Embryonic facial prominence (tissue), 1 donor: Measurements from ENCODE around the gene GPI.
"Not testable (repeated sequence)": the region's sequence is repeated elsewhere in the genome, so short reads cannot be mapped to it uniquely, and the experiment has no call there.

ENCODE experiments used
- DNase-seq: peaks from one replicate; pipeline ENCODE4 v3.0.0-alpha.2; 2016; ENCODE audit errors: extremely low spot score

The GPI gene

DNA sequence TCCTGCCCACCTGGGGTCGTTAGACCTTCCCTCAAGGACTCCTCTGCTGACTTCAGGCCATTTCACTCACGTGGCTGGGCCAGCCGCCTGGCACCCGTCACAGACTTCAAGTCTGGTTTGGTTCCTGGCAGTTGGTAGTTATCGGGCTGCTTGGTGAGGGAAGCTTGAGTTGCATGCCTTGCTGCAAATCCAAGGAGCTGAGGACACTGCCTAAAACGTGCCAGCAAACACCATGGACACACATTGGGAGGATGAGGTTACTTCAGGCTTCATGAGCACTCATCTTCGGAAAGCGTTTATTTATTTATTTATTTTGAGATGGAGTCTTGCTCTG, 2.6 kb downstream of the GPI start:
- DNase-seq = no peak

DNA sequence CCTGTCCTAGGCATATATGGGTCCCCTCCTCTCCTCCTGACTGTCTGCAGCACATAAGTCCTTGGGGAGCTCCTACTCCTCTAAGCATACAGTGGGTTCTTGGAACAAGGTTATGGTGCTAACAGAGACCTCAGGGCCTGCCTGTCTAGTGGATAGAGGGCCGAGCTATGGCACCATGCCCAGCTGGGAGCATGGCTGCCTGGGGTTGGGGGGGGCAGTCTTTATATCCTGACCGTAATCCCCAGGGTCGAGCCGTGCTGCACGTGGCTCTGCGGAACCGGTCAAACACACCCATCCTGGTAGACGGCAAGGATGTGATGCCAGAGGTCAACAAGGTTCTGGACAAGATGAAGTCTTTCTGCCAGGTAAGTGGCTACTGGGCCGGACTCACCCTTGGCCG, 3.3 kb downstream of the GPI start:
- DNase-seq = no peak

DNA sequence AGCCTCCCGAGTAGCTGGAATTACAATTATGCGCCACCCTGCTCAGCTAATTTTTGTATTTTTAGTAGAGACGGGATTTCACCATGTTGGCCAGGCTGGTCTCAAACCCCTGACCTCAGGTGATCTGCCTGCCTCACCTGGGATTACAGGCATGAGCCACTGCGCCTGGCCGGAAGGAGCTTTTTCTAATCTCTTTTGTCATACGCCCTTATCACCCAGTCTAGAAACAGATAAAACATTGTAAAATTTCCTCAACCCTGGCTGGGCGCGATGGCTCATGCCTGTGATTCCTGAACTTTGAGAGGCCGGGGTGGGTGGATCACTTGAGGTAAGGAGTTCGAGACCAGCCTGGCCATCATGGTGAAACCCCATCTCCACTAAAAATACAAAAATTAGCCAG, 4.2 kb downstream of the GPI start:
- DNase-seq = not testable (repeated sequence)

DNA sequence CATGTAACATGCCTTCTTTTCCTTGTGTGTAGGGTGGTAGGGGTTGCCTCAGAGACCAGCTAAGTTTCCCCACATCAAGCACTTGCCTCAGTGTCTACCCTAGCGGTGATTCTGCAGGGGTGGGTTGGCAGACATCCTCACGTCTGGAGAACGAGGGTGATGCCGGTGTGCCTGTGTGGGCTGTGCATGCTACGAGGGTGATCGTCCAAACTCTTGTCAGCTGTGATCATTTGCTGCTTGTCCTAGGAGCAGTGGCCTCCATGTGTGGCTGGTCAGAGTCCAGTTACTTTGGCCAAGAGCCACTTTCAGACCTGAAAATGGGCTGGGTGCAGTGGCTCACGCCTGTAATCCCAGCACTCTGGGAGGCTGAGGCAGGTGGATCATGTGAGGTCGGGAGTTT, 5.1 kb downstream of the GPI start:
- no peak for DNase-seq

DNA sequence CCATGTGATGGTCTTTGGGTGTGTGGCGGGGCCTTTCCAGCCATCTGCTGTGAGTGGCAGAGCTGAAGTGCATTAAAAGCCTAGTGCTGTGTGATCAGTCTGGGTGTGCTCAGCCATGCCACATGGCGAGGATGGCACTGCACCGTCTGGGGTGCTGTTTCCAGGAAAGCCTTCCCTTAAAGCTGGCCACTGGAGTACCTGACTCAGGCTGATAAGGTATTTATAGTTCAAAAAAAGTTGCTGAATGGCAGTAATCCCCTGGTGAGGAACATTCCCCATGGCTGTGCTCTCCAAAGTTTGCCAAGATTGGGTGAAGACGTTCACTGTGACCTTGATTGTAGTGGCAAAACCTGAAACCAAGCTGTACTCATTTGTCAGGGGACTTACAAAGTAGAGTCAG, 6.0 kb downstream of the GPI start:
- DNase-seq = no peak

DNA sequence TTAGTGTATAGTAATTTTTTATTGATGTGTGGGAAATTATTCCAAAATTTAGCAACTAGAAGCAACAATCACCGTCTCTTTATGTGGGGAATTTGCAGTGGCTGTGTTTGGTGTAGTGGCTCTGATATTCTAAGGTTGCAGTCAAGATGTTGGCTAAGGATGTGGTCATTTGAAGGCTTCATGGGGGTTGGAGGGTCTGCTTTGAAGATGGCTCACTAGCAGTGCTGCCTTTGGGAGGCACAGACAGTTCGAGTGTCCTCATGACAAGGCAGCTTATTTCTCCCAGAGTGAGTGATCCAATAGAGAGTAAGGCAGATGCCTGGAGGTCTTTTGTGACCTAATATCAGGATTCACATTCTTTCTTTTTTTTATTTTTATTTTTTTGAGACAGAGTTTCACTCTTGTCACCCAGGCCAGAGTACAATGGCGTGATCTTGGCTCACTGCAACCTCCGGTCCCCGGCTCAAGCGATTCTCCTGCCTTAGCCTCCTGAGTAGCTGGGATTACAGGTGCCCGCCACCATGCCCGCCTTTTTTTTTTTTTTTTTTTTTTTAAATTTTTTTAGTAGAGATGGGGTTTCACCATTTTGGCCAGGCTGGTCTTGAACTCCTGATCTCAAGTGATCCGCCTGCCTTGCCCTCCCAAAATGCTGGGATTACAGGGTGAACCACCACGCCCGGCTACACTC, 8.7 kb downstream of the GPI start:
- no peak for DNase-seq

DNA sequence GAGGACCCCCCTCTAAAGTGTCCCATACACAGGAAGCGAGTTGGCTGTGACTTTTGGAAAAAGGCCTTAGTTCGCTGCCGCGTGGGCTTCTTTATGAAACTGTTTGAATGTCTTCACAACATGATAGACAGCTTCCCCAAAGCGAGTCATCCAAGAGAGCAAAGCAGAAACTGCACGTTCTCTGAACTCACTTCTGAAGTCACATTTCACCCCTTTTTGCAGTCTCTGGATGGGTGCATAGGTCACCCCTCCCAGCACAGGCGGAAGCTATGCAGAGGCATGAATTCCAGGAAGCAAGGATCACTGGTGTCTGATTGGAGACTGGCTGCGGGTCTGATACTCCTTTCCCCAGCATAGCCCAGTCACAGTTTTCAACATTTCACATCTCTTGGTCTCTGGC, 10.6 kb downstream of the GPI start:
- no peak for DNase-seq

DNA sequence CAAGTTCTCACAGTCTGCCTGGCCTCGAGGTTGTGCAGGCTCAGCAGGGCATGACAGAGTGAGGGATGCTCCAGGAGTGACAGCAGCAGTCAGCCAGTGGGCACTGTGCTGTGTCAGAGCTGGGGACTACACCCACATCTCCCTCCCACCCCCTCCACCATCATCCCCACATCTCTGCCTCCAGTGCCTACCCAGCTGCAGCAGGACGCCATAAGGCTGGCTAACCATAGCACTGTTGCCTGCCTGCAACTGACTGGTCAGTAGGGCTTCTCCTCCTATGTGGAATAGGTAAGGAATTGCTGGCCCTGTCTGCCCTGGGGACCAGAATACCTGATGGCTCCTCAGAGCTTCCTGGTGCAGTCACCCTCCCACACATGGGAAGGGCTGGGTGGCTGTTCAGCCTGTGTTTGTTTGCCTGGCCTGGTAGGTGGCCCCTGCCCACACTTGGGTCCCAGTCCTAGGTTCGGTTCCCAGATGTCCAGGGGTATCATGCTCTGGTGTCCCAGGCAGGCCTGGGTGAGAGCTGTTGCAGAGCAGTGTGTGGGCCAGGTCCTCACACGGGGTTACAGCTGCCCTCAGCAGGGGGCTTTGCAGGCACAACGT, 15.7 kb downstream of the GPI start:
- no peak for DNase-seq

DNA sequence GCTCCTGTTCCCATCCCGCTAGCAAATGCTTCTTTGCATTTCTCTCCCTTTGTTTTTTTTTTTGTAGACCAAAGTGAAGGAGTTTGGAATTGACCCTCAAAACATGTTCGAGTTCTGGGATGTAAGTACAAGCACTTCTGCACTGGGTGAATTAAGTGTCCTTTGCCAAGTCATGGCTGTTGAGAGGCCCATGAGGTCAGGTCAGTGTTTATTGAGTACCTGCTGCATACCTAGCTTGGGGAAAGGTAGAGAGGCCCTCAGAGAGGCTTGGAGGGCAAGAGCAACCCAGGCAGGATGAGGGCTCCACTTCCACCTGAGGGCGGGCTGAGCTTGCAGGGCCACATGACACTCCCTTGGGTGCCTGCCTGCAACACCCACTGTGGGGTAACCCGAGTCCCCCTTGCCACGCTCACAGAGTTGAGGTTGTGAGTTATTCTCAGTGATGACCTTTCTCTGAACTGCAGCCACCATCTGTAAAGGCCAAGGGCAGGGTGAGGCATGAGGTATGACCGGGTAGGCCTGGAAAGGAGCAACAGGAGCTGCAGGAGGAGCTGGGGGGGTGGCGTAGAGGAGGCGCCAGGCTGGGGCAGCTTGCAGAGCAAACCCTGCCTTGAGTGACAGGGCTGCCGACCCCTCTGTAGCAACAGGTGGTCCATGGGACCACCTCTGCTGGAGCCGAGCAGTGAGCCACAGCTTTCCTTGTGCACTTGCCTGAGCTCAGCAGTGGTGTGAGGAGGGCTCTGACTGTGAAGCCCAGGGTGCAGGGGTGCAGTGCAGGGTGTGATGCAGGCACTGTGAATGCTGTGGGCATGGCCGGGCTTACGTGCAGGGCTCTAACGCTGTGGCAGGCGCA, 16.6 kb downstream of the GPI start:
- no peak for DNase-seq

DNA sequence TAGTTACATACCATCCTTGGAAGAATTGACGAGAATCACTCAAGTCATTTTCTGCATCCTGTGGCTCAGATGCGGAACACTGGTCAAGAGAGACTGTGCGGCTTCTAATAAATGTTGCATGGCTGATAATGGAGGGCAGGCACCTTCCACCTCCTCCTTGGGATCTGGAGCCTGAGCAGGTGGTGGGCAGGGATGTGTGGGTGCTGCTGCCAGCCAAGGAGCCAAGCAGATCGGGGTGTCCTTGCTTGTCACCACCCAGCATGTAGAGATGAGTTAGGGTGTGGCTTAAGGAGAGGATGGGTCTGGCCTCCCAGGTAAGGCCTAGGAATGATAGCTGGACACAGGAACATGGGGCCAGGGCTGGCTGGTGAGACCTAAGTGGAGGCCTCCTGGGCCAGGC, 17.5 kb downstream of the GPI start:
- DNase-seq = no peak

DNA sequence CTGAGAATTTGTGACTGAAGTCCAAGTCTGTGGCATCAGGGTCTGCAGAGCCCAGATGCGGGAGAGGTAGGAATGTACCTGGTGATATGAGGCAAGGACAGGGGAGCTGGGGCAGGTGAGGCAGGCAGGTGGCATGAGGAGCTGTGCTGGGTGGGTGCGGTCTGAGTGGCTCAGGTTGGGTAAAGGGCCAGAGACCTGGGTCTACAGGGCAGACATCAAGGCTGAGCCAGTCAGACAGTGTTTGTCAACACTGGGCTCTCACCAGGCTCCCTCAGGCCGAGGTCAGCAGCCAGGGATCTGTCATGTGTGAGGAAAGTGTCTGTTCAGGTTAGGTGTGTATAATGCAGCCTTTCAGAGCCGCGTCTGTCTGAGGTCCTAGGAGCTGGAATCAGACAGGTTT, 18.6 kb downstream of the GPI start:
- DNase-seq = no peak

DNA sequence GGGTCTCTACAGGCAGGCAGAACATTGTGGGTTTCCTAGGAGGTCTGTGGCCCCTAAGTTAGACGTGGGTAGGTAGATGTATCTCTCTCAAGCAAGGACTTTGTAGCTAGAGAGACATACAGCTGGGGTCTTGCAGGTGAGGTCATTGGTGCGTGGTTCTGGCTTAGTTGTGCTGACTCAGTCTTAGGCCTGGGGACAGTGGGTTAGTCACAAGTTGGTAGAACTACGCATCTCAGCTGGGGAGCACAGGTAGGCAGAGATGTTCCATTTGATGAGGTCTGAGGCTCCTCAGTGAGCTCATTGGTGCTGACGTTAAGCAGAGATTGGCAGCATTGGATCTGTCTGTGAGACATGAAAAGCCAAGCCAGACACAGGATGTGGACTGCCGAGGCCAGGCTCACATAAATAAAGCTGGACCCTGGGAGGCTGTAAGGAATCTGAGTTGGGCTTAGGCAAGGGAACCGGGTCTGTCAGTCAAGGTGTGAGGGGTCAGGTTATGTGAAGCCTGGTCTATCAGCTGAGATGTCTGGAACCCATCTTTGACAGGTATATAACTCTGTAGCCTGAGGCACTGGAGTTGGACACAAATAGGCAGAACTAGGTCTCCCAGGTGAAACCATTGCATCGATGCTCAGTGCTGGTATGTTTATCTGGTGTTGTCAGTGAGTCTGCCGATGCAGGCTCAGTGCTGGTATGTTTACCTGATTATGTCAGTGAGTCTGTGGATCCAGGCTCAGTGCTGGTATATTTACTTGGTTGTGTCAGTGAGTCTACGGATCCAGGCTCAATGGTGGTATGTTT, 21.8 kb downstream of the GPI start:
- no peak for DNase-seq

DNA sequence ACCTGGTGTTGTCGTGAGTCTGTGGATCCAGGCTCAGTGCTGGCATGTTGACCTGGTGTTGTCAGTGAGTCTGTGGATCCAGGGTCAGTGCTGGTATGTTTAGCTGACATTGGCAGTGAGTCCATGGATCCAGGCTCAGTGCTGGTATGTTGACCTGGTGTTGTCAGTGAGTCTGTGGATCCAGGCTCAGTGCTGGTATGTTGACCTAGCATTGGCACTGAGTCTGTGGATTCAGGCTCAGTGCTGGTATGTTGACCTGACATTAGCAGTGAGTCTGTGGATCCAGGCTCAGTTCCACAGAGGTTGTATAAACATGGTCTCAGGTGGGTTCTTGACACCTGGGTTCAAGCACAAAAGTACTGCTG, 22.4 kb downstream of the GPI start:
- no peak for DNase-seq

DNA sequence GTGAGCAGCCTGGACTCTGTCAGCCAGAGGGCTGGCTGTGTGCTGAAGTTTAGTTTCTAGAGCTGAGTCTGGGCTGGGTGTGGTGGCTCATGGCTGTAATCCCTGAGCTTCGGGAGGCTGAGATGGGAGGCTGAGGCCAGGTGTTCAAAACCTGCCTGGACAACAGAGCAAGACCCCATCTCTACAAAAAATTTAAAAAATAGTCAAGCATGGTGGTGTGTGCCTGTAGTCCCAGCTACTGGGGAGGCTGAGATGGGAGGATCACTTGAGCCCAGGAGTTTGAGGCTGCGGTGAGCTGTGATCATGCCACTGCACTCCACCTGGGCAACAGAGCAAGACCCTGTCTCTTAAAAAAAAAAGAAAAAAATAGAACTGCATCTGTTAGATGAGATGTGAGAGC, 23.7 kb downstream of the GPI start:
- DNase-seq = not testable (repeated sequence)

DNA sequence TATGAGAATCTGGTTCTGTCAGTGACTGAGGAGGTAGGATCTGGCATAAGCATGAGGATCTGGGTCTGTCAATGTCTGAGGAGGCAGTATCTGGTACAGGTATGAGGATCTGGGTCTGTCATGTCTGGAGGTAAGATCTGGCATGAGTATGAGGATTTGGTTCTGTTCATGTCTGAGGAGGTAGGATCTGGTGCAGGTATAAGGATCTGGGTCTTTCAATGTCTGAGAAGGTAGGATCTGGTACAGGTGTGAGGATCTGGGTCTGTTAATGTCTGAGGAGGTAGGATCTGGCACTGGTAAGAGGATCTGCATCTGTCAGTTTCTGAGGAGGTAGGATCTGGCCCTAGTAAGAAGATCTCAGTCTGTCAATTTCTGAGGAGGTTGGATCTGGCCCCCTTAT, 26.8 kb downstream of the GPI start:
- no peak for DNase-seq

DNA sequence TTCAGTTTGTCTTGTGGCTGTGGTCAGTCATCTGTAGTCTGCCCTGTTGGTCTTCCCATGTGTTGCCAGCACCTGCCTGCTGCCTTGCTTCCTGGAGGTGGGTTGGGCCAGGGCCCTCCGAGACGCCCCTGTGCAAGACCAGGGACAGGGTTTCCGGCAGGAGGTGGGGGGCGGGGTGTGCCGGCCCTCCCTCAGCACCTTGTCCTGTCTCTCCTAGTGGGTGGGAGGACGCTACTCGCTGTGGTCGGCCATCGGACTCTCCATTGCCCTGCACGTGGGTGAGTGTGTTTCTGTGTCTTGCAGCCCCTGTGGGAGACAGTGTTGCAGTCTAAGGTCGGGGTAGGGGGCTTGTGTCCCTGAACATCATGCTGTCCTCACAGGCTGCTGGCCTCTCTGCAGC, 28.0 kb downstream of the GPI start:
- DNase-seq = no peak

DNA sequence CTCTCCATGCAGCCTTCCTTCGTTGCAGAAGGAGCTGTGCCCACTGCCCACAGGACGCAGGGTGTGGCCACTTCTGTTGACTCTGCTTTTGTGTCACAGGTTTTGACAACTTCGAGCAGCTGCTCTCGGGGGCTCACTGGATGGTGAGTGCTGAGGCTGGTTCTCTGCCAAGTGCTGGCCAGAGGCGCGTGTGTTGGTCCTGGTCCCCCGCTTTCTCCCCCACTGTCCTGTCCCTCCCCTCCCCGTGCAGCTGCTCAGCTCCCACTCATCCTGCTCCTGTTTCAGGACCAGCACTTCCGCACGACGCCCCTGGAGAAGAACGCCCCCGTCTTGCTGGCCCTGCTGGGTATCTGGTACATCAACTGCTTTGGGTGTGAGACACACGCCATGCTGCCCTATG, 28.6 kb downstream of the GPI start:
- no peak for DNase-seq

DNA sequence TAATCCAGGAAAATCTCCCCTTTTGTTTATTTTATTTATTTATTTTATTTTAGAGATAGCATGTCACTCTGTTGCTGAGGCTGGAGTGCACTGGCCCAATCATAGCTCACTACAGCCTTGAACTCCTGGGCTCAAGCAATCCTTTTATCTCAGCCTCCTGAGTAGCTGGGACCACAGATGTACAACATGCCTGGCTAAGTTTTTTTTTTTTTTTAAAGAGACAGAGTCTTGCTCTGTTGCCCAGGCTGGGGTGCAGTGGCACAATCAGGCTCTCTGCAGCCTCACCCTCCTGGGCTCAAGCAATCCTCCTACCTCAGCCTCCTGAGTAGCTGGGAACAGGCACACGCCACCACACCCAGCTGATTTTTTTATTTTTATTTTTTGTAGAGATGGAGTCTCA, 32.9 kb downstream of the GPI start:
- DNase-seq = no peak

DNA sequence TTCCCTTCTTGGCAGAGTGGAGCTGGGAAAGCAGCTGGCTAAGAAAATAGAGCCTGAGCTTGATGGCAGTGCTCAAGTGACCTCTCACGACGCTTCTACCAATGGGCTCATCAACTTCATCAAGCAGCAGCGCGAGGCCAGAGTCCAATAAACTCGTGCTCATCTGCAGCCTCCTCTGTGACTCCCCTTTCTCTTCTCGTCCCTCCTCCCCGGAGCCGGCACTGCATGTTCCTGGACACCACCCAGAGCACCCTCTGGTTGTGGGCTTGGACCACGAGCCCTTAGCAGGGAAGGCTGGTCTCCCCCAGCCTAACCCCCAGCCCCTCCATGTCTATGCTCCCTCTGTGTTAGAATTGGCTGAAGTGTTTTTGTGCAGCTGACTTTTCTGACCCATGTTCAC, 34.9 kb downstream of the GPI start:
- DNase-seq = no peak

DNA sequence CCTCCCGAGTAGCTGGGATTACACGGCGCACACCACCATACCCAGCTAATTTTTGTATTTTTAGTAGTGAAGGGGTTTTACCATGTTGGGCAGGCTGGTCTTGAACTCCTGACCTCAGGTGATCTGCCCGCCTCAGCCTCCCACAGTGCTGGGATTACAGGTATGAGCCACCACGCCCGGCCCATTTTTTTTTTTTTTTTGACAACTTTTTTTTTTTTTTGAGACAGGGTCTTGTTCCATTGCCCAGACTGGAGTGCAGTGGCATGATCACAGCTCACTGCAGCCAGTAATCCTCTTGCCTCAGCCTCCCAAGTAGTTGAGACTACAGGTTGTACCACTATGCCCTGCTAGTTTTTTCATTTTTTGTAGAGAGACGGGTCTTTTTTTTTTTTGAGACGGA, 35.8 kb downstream of the GPI start:
- not testable (repeated sequence) for DNase-seq

DNA sequence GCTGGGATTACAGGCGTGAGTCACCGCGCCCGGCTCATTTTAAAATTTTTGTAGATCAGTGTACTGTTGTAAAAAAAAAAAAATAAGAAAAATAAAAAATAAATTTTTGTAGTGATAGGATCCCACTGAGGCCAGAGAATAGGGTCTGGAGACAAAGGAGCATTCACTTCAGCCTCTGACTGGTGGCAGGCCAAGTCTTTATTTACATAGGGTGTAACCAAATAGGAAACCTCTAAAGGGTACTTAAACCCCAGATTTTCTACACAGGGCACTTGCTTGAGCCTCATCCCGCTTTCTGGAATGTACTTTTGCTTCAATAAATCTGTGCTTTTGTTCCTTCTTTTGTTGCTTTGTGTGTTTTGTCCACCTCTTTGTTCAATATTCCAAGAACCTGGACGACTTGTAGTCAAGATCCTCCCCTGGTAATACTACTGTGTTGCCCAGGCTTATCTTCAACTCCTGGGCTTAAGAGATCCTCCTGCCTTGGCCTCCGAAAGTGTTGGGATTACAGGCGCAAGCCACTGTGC, 37.1 kb downstream of the GPI start:
- no peak for DNase-seq

DNA sequence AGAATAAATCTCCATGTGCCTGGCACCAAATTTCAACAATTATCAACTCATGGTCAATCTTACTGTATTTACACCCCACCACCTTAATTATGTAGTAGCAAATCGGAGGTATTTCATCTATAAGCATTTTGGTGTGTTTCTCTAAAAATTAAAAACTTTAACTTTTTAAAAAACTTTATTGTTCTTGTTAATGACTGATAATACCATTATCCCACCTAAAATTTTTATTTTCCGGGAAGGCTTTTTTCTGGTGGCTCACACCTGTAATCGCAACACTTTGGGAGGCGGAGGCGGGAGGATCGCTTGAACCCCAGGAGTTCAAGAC, 38.8 kb downstream of the GPI start:
- DNase-seq = no peak
